GM23248 (cell line): Measurements from ENCODE around the gene DKK3.

Experiments used
- EZH2 ChIP-seq: fragments of 200-600 bp; sonication (generic); IDR thresholded peaks from 2 replicates; pipeline ENCODE4 v1.6.1; 2018; ENCODE audit warnings: antibody characterized with exemption, mild to moderate bottlenecking; ENCODE audit not compliant: insufficient read depth, poor library complexity, severe bottlenecking
- EZH2phosphoT487 ChIP-seq: fragments of 200-600 bp; sonication (generic); IDR thresholded peaks from 2 replicates; pipeline ENCODE4 v1.6.1; 2018; ENCODE audit warnings: antibody characterized with exemption, moderate library complexity, mild to moderate bottlenecking, low read depth; ENCODE audit not compliant: insufficient read depth

- no peak for TF ChIP-seq EZH2
- no peak for TF ChIP-seq EZH2phosphoT487
These were observed 27.6 kb downstream of the DKK3 start for GRCh38 chr11:11980841-11981308.
